Adrenal gland (tissue), 5 donors: Measurements from ENCODE around the gene MYRFL.

Experiments
- CTCF ChIP-seq, 6 experiments: fragments of 450-650 bp in 4 of 6; fragments of 200-600 bp in 2 of 6; sonication (generic) in 1 of 6; IDR thresholded peaks; 1 replicate in 5 of 6; 2 replicates in 1 of 6; pipeline versions ENCODE4 v1.5.1 to v1.8.0; 2016 to 2021; ENCODE audit warnings: antibody characterized with exemption in 6 of 6, mild to moderate bottlenecking in 2 of 6, moderate library complexity in 1 of 6
- POLR2A ChIP-seq, 2 donors: fragments of 450-650 bp; IDR thresholded peaks; one replicate each; pipeline ENCODE4 v1.6.1; 2017; ENCODE audit warnings: antibody characterized with exemption in 2 of 2, mild to moderate bottlenecking in 2 of 2, moderate library complexity in 1 of 2
- donor health status: DM: no; HTN: no; CAD: no.

- TF ChIP-seq CTCF (IDR thresholded peaks at IDR 0.05) (no peak), POLR2A (IDR thresholded peaks at IDR 0.05) (no peak)
Measured at GRCh38 chr12:69894800-69895383, 69.9 kb downstream of the MYRFL start.
